GM12878 (cell line): ENCODE measurements around the gene GGT5. TPM values are rescaled to one million over a fixed set of nuclear protein-coding genes. Genes with fewer than 3 reads are reported as not detected.

ENCODE experiments used
- ATAC-seq: fragments of 200-7000 bp; cut with Tn5 transposase; 3 replicates; pipeline ENCODE4 v1.9.1; 2020; ENCODE audit warnings: mild to moderate bottlenecking, moderate library complexity
- BruUV-seq: library from RNA; stranded (reverse); fragments of 400-500 nt; replicated peaks from 2 replicates; lab custom pipeline; 2021; lab: Mats Ljungman, UMichigan
- CTCF ChIA-PET: fragments of 300-600 bp; sonication (Branson Sonifier 250); formaldehyde crosslinking; extraction: SDS; loops from one replicate; lab custom pipeline; 2021; ENCODE audit warnings: inconsistent platforms; lab: Yijun Ruan, JAX
- POLR2A ChIA-PET: fragments of 350-600 bp; formaldehyde crosslinking; extraction: SDS; loops from one replicate; lab custom pipeline; 2021; ENCODE audit warnings: inconsistent platforms; lab: Charles Lee
- RAD21 ChIA-PET: fragments of 300-600 bp; sonication (Branson Sonifier 250); formaldehyde crosslinking; loops from one replicate; lab custom pipeline; 2023; ENCODE audit warnings: antibody characterized with exemption; ENCODE audit not compliant: unreplicated experiment; lab: Charles Lee
- SMC1A ChIA-PET: fragments of 300-600 bp; sonication (Branson Sonifier 250); formaldehyde crosslinking; loops from one replicate; lab custom pipeline; 2023; ENCODE audit not compliant: unreplicated experiment, uncharacterized antibody; lab: Charles Lee
- DNase-seq: peaks from one replicate; pipeline ENCODE4 v3.0.0-alpha.2; 2011; ENCODE audit warnings: low read depth, low spot score
- FAIRE-seq: peaks from 3 replicates; lab custom pipeline; 2011; peaks lifted over from hg19 to GRCh38; lab: Jason Lieb, UNC
- H2AFZ ChIP-seq: 2 replicates; pipeline ENCODE4 v1.6.0; 2011; ENCODE audit warnings: low read depth, low read length, control low read depth; ENCODE audit not compliant: control insufficient read depth
- H3K27ac ChIP-seq: 2 replicates; pipeline ENCODE4 v1.5.1; 2011; ENCODE audit warnings: control low read depth; ENCODE audit not compliant: control insufficient read depth, insufficient read depth
- H3K27me3 ChIP-seq, 2 experiments: replicated peaks in 1 of 2; 2 replicates each; pipeline versions ENCODE4 v1.6.0 to v1.6.1; 2011; ENCODE audit warnings: low read length in 1 of 2; ENCODE audit not compliant: control insufficient read depth in 2 of 2, insufficient read depth in 2 of 2
- H3K36me3 ChIP-seq, 2 experiments: 2 replicates each; pipeline ENCODE4 v1.5.1; 2011; ENCODE audit warnings: low read length in 1 of 2; ENCODE audit not compliant: control insufficient read depth in 2 of 2, insufficient read depth in 2 of 2
- H3K4me1 ChIP-seq: 2 replicates; pipeline ENCODE4 v1.6.1; 2011; ENCODE audit warnings: mild to moderate bottlenecking, low read length, moderate library complexity, mixed read lengths; ENCODE audit not compliant: control insufficient read depth, insufficient read depth
- H3K4me2 ChIP-seq: 2 replicates; pipeline ENCODE4 v1.6.0; 2011; ENCODE audit warnings: control low read depth; ENCODE audit not compliant: control insufficient read depth, insufficient read depth
- H3K4me3 ChIP-seq: fragments of 200-600 bp; sonication (generic); 2 replicates; pipeline ENCODE4 v1.5.1; 2016
- H3K79me2 ChIP-seq: 2 replicates; pipeline ENCODE4 v1.6.0; 2011; ENCODE audit warnings: low read length; ENCODE audit not compliant: control insufficient read depth, insufficient read depth
- H3K9ac ChIP-seq: 2 replicates; pipeline ENCODE4 v1.8.0; 2011; ENCODE audit warnings: low read length, control low read depth, mixed read lengths; ENCODE audit not compliant: control insufficient read depth, insufficient read depth
- H3K9me3 ChIP-seq: replicated peaks from 3 replicates; pipeline ENCODE4 v1.5.1; 2011; ENCODE audit warnings: mild to moderate bottlenecking, low read length; ENCODE audit not compliant: control insufficient read depth, insufficient read depth
- H4K20me1 ChIP-seq: 2 replicates; pipeline ENCODE4 v1.6.0; 2011; ENCODE audit not compliant: control insufficient read depth, insufficient read depth
- CBX5 ChIP-seq: sonication (generic); IDR thresholded peaks from 2 replicates; pipeline ENCODE4 v1.6.1; 2016; ENCODE audit warnings: low read depth, moderate library complexity, mild to moderate bottlenecking, inconsistent platforms
- MXI1 ChIP-seq: fragments of 150-350 bp; IDR thresholded peaks from 2 replicates; pipeline ENCODE4 v1.6.1; 2011; ENCODE audit warnings: low read depth, mild to moderate bottlenecking, inconsistent platforms, low read length, improper control_type of control experiment
- TCF7 ChIP-seq: IDR thresholded peaks from 2 replicates; pipeline ENCODE4 v1.6.1; 2014; ENCODE audit warnings: antibody characterized with exemption, borderline replicate concordance
- WGBS: methylation state at CpG from one replicate; pipeline ENCODE4 v1.1.6; 2016; ENCODE audit warnings: low lambda C conversion rate; ENCODE audit not compliant: insufficient replicate concordance, insufficient coverage; ENCODE audit errors: missing lambda C conversion rate; 5-methylcytosine and 5-hydroxymethylcytosine counted together
- in situ Hi-C: fragments of 300-500 bp; cut with MboI; formaldehyde crosslinking; loops from 9 replicates; pipeline ENCODE4 v1.14.3; 2018; ENCODE audit warnings: mixed read lengths
- intact Hi-C: fragments of 100-400 bp; cut with micrococcal nuclease; formaldehyde crosslinking; loops from one replicate; pipeline ENCODE4 v1.14.2; 2022; ENCODE audit not compliant: unreplicated experiment
- polyA plus RNA-seq, 11 experiments: library from polyadenylated mRNA; depleted of rRNA in 4 of 11; unstranded in 6 of 11; stranded (reverse) in 5 of 11; fragments of >200 nt; fragmentation: Nextera tagmentation in 4 of 11; fragmentation: Illumina TruSeq in 1 of 11; extraction: Ambion mirVana in 4 of 11; extraction: Trizol in 1 of 11; gene quantifications; 1 replicate in 1 of 11; 2 replicates in 10 of 11; pipeline versions ENCODE4 v1.2.1 to v1.2.3, GENCODE V29; 2011 to 2016; ENCODE audit warnings: inconsistent platforms in 2 of 11, missing spikeins in 2 of 11, low read depth in 1 of 11
- total RNA-seq, 4 experiments: library from RNA; depleted of rRNA in 3 of 4; stranded (reverse); fragments of >200 nt in 3 of 4; fragmentation: Illumina TruSeq in 1 of 4; extraction: Trizol in 1 of 4; gene quantifications; 2 replicates each; pipeline versions ENCODE4 v1.2.1 to v1.2.3, GENCODE V29; 2013 to 2021
- TF ChIP-seq, protein P1 (sequence below): fragments of 450-650 bp; IDR thresholded peaks from 2 replicates; pipeline ENCODE4 v1.6.1; 2016; ENCODE audit warnings: mild to moderate bottlenecking

The GGT5 gene
- total and polyA plus RNA-seq, 10 of the 15 experiments (the other 5 are each of a cell fraction or from before 2014, with no cell fraction given): 0.34 TPM; not detected in 9

DNA sequence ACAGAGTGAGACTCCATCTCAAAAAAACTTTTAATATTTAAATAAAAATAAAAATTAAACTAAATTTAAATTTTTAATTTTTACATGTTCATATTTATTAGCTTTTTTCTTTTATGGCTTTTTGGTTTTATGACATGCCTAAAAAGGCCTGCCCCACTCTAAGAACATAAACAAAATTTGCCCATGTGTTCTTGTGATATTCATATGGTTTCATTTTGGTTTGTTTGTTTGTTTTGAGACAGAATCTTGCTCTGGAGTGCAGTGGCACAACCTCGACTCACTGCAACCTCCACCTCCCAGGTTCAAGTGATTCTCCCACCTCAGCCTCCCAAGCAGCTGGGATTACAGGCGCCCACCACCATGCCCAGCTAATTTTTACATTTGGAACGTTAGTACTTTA is 35.9 kb downstream of the GGT5 start:
- CTCF ChIA-PET: interaction anchor here (1.4 kb wide), 1 partner anchor 21 kb away, joined by 6 read pairs; no protein-coding TSS in a partner anchor
- no peaks in the 10 kb centered on the region for H3K79me2 ChIP-seq

More for the DNA sequence above, 35.9 kb downstream of the GGT5 start:
- Histone ChIP-seq H2AFZ (no peak overlapping the region), H3K27me3 (no peaks in the 10 kb centered on the region), H4K20me1 (no peaks in the 10 kb centered on the region), H3K9ac (no peak overlapping the region), H3K4me2 (no peak overlapping the region), H3K4me3 (no peak overlapping the region), H3K27ac (no peak overlapping the region), H3K4me1 (no peaks in the 10 kb centered on the region), H3K36me3 (no peaks in the 10 kb centered on the region), H3K9me3 (no peaks in the 10 kb centered on the region)
- ChIA-PET SMC1A (interaction anchor here (1.0 kb wide), 1 partner anchor 19 kb away, joined by 4 read pairs; no protein-coding TSS in a partner anchor), POLR2A (interaction anchor here (1.1 kb wide), 1 partner anchor 35 kb away, joined by 3 read pairs; no protein-coding TSS in a partner anchor), RAD21 (no interaction called here)
- TF ChIP-seq CBX5 (no peak), TCF7 (no peak), MXI1 (no peak)
- TF ChIP-seq, protein P1, sequence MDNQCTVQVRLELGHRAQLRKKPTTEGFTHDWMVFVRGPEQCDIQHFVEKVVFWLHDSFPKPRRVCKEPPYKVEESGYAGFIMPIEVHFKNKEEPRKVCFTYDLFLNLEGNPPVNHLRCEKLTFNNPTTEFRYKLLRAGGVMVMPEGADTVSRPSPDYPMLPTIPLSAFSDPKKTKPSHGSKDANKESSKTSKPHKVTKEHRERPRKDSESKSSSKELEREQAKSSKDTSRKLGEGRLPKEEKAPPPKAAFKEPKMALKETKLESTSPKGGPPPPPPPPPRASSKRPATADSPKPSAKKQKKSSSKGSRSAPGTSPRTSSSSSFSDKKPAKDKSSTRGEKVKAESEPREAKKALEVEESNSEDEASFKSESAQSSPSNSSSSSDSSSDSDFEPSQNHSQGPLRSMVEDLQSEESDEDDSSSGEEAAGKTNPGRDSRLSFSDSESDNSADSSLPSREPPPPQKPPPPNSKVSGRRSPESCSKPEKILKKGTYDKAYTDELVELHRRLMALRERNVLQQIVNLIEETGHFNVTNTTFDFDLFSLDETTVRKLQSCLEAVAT: no peak
- FAIRE-seq (no peak), ATAC-seq (no peak), DNase-seq (no peak)
- in situ Hi-C loops: no loop called here
- 22% methylated on average over 3 of the region's 3 CpGs for WGBS
- intact Hi-C loops: no loop called here
- BruUV-seq: no TSS peak
